ENCODE results near the gene BTG3.

BTG3 gene

GRCh38 chr21:17610911-17611310, 1.8 kb downstream of the BTG3 start:
- Histone ChIP-seq H3K14ac (ENCODE audit: low read length in 2 of 2) (no peak overlapping the region), H2BK12ac (ENCODE audit: low read length in 2 of 2) (no peak overlapping the region), H2AK5ac (ENCODE audit: low read length, severe bottlenecking) (peak overlapping the region; percentile 3), H2AFZ (ENCODE audit: low read depth, low read length) (no peak overlapping the region), H3K9me3 (ENCODE audit: control insufficient read depth, low read length) (no peaks in the 10 kb centered on the region), H3K27ac (ENCODE audit: low read length, poor library complexity, severe bottlenecking) (peak overlapping the region; percentile 58), H3K23ac (ENCODE audit: low read length in 2 of 2) (no peak overlapping the region), H3K36me3 (ENCODE audit: control insufficient read depth in 1 of 2, insufficient read depth in 2 of 2, low read depth in 1 of 2, low read length in 2 of 2) (peaks cover 0 to 29% of the 10 kb centered on the region in 2 experiments), H3K27me3 (ENCODE audit: control insufficient read depth in 1 of 2, insufficient read depth in 1 of 2, low read length in 2 of 2) (no peaks in the 10 kb centered on the region), H3K4me2 (ENCODE audit: low read length, poor library complexity, severe bottlenecking) (peak overlapping the region; percentile 73), H4K8ac (ENCODE audit: low read length) (no peak overlapping the region), H4K91ac (ENCODE audit: low read length) (no peak overlapping the region), H2BK120ac (ENCODE audit: low read depth, low read length) (no peak overlapping the region), H3K9ac (ENCODE audit: low read length) (peak overlapping the region; percentile 99), H3K4me1 (ENCODE audit: control insufficient read depth, insufficient read depth, low read depth, low read length) (peaks cover 8% of the 10 kb centered on the region), H3K4ac (ENCODE audit: low read depth in 1 of 2, low read length in 2 of 2) (peak overlapping the region in 1 of 2 experiments; percentile 24), H3K79me1 (replicated peaks; ENCODE audit: low read length, poor library complexity, severe bottlenecking) (peaks cover 6% of the 10 kb centered on the region), H3K18ac (ENCODE audit: low read depth in 1 of 2, low read length in 2 of 2) (no peak overlapping the region), H2BK5ac (ENCODE audit: low read depth, low read length, poor library complexity, severe bottlenecking) (no peak overlapping the region), H2BK15ac (ENCODE audit: low read depth, poor library complexity, severe bottlenecking) (no peak overlapping the region), H3K4me3 (ENCODE audit: insufficient read depth in 1 of 2, low read depth in 1 of 2, low read length in 2 of 2) (peak overlapping the region in 1 of 2 experiments; percentile 94)
- 54% methylated on average over 6 of the region's 9 CpGs for WGBS
- DNase-seq, result no peak

DNA sequence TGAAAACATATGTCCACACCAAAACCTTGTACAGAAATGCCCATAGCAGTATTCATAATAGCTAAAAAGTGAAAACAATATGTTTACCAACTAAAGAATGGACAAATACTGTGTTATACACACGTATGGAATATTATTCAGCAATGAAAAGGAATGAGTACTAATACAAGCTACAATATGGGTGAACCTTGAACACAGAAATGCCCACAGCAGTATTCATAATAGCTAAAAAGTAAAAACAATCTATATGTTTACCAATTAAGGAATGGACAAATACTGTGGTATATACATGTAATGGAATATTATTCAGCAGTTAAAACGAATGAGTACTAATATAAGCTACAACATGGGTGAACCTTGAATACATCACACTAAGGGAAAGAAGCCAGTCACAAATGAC, 3.0 kb downstream of the BTG3 start:
- Histone ChIP-seq H2BK15ac (ENCODE audit: low read depth, poor library complexity, severe bottlenecking) (no peak overlapping the region), H3K9ac (ENCODE audit: low read length) (peak overlapping the region; percentile 99), H3K18ac (ENCODE audit: low read depth in 1 of 2, low read length in 2 of 2) (no peak overlapping the region), H2BK120ac (ENCODE audit: low read depth, low read length) (no peak overlapping the region), H2AK5ac (ENCODE audit: low read length, severe bottlenecking) (no peak overlapping the region), H3K23ac (ENCODE audit: low read length in 2 of 2) (no peak overlapping the region), H3K4me2 (ENCODE audit: low read length, poor library complexity, severe bottlenecking) (no peak overlapping the region), H3K9me3 (ENCODE audit: control insufficient read depth, low read length) (no peaks in the 10 kb centered on the region), H3K4me1 (ENCODE audit: control insufficient read depth, insufficient read depth, low read depth, low read length) (peaks cover 8% of the 10 kb centered on the region), H2BK12ac (ENCODE audit: low read length in 2 of 2) (no peak overlapping the region), H4K91ac (ENCODE audit: low read length) (no peak overlapping the region), H2AFZ (ENCODE audit: low read depth, low read length) (no peak overlapping the region), H3K14ac (ENCODE audit: low read length in 2 of 2) (no peak overlapping the region), H3K27me3 (ENCODE audit: control insufficient read depth in 1 of 2, insufficient read depth in 1 of 2, low read length in 2 of 2) (no peaks in the 10 kb centered on the region), H4K8ac (ENCODE audit: low read length) (no peak overlapping the region), H3K4ac (ENCODE audit: low read depth in 1 of 2, low read length in 2 of 2) (no peak overlapping the region), H3K79me1 (replicated peaks; ENCODE audit: low read length, poor library complexity, severe bottlenecking) (peaks cover 6% of the 10 kb centered on the region), H3K4me3 (ENCODE audit: insufficient read depth in 1 of 2, low read depth in 1 of 2, low read length in 2 of 2) (no peak overlapping the region), H2BK5ac (ENCODE audit: low read depth, low read length, poor library complexity, severe bottlenecking) (no peak overlapping the region), H3K27ac (ENCODE audit: low read length, poor library complexity, severe bottlenecking) (no peak overlapping the region), H3K36me3 (ENCODE audit: control insufficient read depth in 1 of 2, insufficient read depth in 2 of 2, low read depth in 1 of 2, low read length in 2 of 2) (peaks cover 0 to 41% of the 10 kb centered on the region in 2 experiments)
- WGBS, result 100% methylated on average over 1 of the region's 2 CpGs
- no peak for DNase-seq

DNA sequence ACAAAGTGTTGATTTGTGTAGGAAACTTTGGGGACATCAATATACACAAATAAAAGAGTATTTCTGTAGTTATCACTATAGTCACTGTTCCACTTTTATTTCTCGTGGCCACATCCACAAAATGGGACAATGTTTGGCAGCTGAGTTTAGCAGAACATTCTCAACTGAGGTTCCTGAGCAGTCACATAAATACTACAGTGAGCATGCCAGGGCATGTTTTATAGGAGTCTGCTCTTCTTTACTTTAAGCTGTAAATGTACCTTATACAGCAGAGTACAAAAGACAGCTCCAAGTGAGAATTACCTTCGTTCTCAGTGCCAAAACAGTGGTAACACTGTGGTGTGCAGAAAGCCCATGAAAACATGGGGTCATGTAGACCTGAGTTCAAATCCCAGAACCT, 5.0 kb downstream of the BTG3 start:
- no peak overlapping the region for H2AFZ ChIP-seq (ENCODE audit: low read depth, low read length)
- H3K4me1 ChIP-seq (ENCODE audit: control insufficient read depth, insufficient read depth, low read depth, low read length), result peaks cover 1% of the 10 kb centered on the region
- H2BK120ac ChIP-seq (ENCODE audit: low read depth, low read length), result peak overlapping the region; percentile 81
- no peak for DNase-seq
- H4K8ac ChIP-seq (ENCODE audit: low read length), result peak overlapping the region; percentile 94
- H2BK12ac ChIP-seq (ENCODE audit: low read length in 2 of 2), result peak overlapping the region in 1 of 2 experiments; percentile 79
- H3K23ac ChIP-seq (ENCODE audit: low read length in 2 of 2), result no peak overlapping the region
- H3K27me3 ChIP-seq (ENCODE audit: control insufficient read depth in 1 of 2, insufficient read depth in 1 of 2, low read length in 2 of 2), result no peaks in the 10 kb centered on the region
- H3K27ac ChIP-seq (ENCODE audit: low read length, poor library complexity, severe bottlenecking), result peak overlapping the region; percentile 30
- peak overlapping the region; percentile 29 for H3K9ac ChIP-seq (ENCODE audit: low read length)
- H3K18ac ChIP-seq (ENCODE audit: low read depth in 1 of 2, low read length in 2 of 2), result peak overlapping the region; percentile 68 to 85
- no peaks in the 10 kb centered on the region for H3K9me3 ChIP-seq (ENCODE audit: control insufficient read depth, low read length)
- H3K4ac ChIP-seq (ENCODE audit: low read depth in 1 of 2, low read length in 2 of 2), result peak overlapping the region; percentile 91 to 92
- H3K4me3 ChIP-seq (ENCODE audit: insufficient read depth in 1 of 2, low read depth in 1 of 2, low read length in 2 of 2), result no peak overlapping the region
- H3K14ac ChIP-seq (ENCODE audit: low read length in 2 of 2), result no peak overlapping the region
- peak overlapping the region; percentile 82 for H2AK5ac ChIP-seq (ENCODE audit: low read length, severe bottlenecking)
- 98% methylated on average over 2 of the region's 2 CpGs for WGBS
- no peak overlapping the region for H2BK5ac ChIP-seq (ENCODE audit: low read depth, low read length, poor library complexity, severe bottlenecking)
- H3K79me1 ChIP-seq (replicated peaks; ENCODE audit: low read length, poor library complexity, severe bottlenecking), result peaks cover 8% of the 10 kb centered on the region
- peaks cover 4 to 59% of the 10 kb centered on the region in 2 experiments for H3K36me3 ChIP-seq (ENCODE audit: control insufficient read depth in 1 of 2, insufficient read depth in 2 of 2, low read depth in 1 of 2, low read length in 2 of 2)
- no peak overlapping the region for H3K4me2 ChIP-seq (ENCODE audit: low read length, poor library complexity, severe bottlenecking)
- H2BK15ac ChIP-seq (ENCODE audit: low read depth, poor library complexity, severe bottlenecking), result peak overlapping the region; percentile 20
- H4K91ac ChIP-seq (ENCODE audit: low read length), result peak overlapping the region; percentile 90

GRCh38 chr21:17602874-17603273, 9.8 kb downstream of the BTG3 start:
- no peak overlapping the region for H2BK12ac ChIP-seq (ENCODE audit: low read length in 2 of 2)
- H3K9me3 ChIP-seq (ENCODE audit: control insufficient read depth, low read length), result no peaks in the 10 kb centered on the region
- H3K4ac ChIP-seq (ENCODE audit: low read depth in 1 of 2, low read length in 2 of 2), result no peak overlapping the region
- H3K14ac ChIP-seq (ENCODE audit: low read length in 2 of 2), result no peak overlapping the region
- H2BK120ac ChIP-seq (ENCODE audit: low read depth, low read length), result no peak overlapping the region
- no peak overlapping the region for H2BK5ac ChIP-seq (ENCODE audit: low read depth, low read length, poor library complexity, severe bottlenecking)
- 94% methylated on average over 3 of the region's 3 CpGs for WGBS
- no peak overlapping the region for H4K91ac ChIP-seq (ENCODE audit: low read length)
- H4K8ac ChIP-seq (ENCODE audit: low read length), result no peak overlapping the region
- peak; percentile 18 for DNase-seq
- H3K27me3 ChIP-seq (ENCODE audit: control insufficient read depth in 1 of 2, insufficient read depth in 1 of 2, low read length in 2 of 2), result no peaks in the 10 kb centered on the region
- H3K36me3 ChIP-seq (ENCODE audit: control insufficient read depth in 1 of 2, insufficient read depth in 2 of 2, low read depth in 1 of 2, low read length in 2 of 2), result peaks cover 7 to 94% of the 10 kb centered on the region in 2 experiments
- no peak overlapping the region for H3K18ac ChIP-seq (ENCODE audit: low read depth in 1 of 2, low read length in 2 of 2)
- H2AK5ac ChIP-seq (ENCODE audit: low read length, severe bottlenecking), result no peak overlapping the region
- no peak overlapping the region for H2BK15ac ChIP-seq (ENCODE audit: low read depth, poor library complexity, severe bottlenecking)
- H3K23ac ChIP-seq (ENCODE audit: low read length in 2 of 2), result no peak overlapping the region
- peak overlapping the region; percentile 11 for H3K9ac ChIP-seq (ENCODE audit: low read length)
- H3K79me1 ChIP-seq (replicated peaks; ENCODE audit: low read length, poor library complexity, severe bottlenecking), result peaks cover 12% of the 10 kb centered on the region
- no peak overlapping the region for H2AFZ ChIP-seq (ENCODE audit: low read depth, low read length)
- H3K4me1 ChIP-seq (ENCODE audit: control insufficient read depth, insufficient read depth, low read depth, low read length), result peaks cover under 1% of the 10 kb centered on the region
- no peak overlapping the region for H3K4me2 ChIP-seq (ENCODE audit: low read length, poor library complexity, severe bottlenecking)
- no peak overlapping the region for H3K27ac ChIP-seq (ENCODE audit: low read length, poor library complexity, severe bottlenecking)
- H3K4me3 ChIP-seq (ENCODE audit: insufficient read depth in 1 of 2, low read depth in 1 of 2, low read length in 2 of 2), result no peak overlapping the region

All from mesenchymal stem cell (in vitro differentiated cells and primary cell).